ENCODE measurements around the gene CLEC2A. TPM values are rescaled to one million over a fixed set of nuclear protein-coding genes. Genes with fewer than 3 reads are reported as not detected.
"Not testable (repeated sequence)": the region's sequence is repeated elsewhere in the genome, so short reads cannot be mapped to it uniquely, and the experiment has no call there.

The CLEC2A gene
- total RNA-seq, 1 experiment from 2014 or later, result 0.87 TPM

DNA sequence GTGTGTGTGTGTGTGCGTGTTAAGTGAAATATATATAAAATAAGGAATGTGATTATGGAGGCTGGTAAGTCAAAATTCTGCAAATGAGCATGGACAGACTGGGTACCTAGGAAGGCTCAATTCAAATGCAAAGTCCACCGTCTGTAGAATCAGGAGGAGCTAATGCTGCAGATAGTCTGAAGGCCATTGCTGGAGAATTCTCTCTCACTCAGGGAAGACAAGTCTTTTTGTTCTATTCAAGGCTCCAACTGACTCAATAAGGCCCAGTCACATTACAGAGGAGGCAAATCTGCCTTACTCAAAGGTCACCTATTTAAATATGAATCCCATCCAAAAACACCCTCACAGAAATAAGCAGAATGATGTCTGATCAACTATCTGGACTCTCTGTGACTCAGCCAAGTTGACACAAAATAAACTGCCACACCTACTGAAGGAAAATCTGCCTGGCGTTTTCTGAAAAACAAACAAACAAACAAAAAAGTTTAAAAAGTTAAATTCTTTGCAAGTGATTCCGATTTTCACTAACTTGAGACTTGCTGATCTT is 51.6 kb downstream of the CLEC2A start:
- Histone ChIP-seq H4K91ac (ENCODE audit: insufficient read length, low read depth, low read length) (no peak overlapping the region), H3K79me1 (ENCODE audit: insufficient read depth, low read depth, low read length, poor library complexity, severe bottlenecking) (no peaks in the 10 kb centered on the region), H3K79me2 (ENCODE audit: insufficient read depth, low read length) (no peaks in the 10 kb centered on the region), H3K18ac (ENCODE audit: insufficient read length, low read depth, low read length) (no peak overlapping the region), H2AK5ac (ENCODE audit: insufficient read length, low read length) (no peak overlapping the region), H3K4me1 (ENCODE audit: insufficient read depth, low read length) (no peaks in the 10 kb centered on the region), H3K23me2 (ENCODE audit: insufficient read length, low read depth, low read length, poor library complexity, severe bottlenecking) (no peaks in the 10 kb centered on the region), H4K5ac (ENCODE audit: insufficient read length, low read depth, low read length) (no peak overlapping the region), H4K20me1 (ENCODE audit: control insufficient read depth, insufficient read depth, insufficient read length) (no peaks in the 10 kb centered on the region), H3K56ac (ENCODE audit: insufficient read length, low read depth, low read length) (no peak overlapping the region), H2BK120ac (ENCODE audit: low read depth, low read length, poor library complexity, severe bottlenecking) (no peak overlapping the region), H3K23ac (ENCODE audit: insufficient read length, low read depth, low read length) (no peak overlapping the region), H3K27ac (ENCODE audit: insufficient read length, low read depth, low read length) (no peak overlapping the region), H3K27me3 (ENCODE audit: insufficient read depth, low read length) (no peaks in the 10 kb centered on the region), H2BK5ac (ENCODE audit: insufficient read length, low read length) (no peak overlapping the region), H2AFZ (ENCODE audit: low read length) (no peak overlapping the region), H4K8ac (replicated peaks; ENCODE audit: insufficient read length, low read depth, low read length) (no peak overlapping the region), H3K14ac (ENCODE audit: insufficient read depth, low read length) (no peak overlapping the region), H3T11ph (ENCODE audit: low read length) (no peak overlapping the region), H2BK20ac (ENCODE audit: low read depth, low read length, poor library complexity, severe bottlenecking) (no peak overlapping the region), H2BK12ac (ENCODE audit: insufficient read length, low read depth, low read length) (no peak overlapping the region), H3K4ac (ENCODE audit: low read depth, low read length) (no peak overlapping the region), H3K9ac (ENCODE audit: extremely low read depth, insufficient read length, low read length) (no peak overlapping the region), H3K9me3 (ENCODE audit: control insufficient read depth, low read depth, low read length) (no peaks in the 10 kb centered on the region), H2BK15ac (ENCODE audit: low read depth, low read length) (no peak overlapping the region), H3K4me2 (ENCODE audit: insufficient read depth, insufficient read length, low read length) (no peak overlapping the region)
- Mint-ChIP-seq H3K9me3 (no peaks in the 10 kb centered on the region; a peak in 1 of 5 replicates), H3K4me3 (no peak overlapping the region), H3K4me1 (peaks cover 12 to 15% of the 10 kb centered on the region in 2 experiments), H3K27ac (peak overlapping the region in 1 of 3 experiments; percentile 69; a peak in 2 of 7 replicates), H3K36me3 (ENCODE audit: insufficient read depth in 1 of 3, low read depth in 3 of 3) (no peaks in the 10 kb centered on the region), H3K27me3 (ENCODE audit: low read depth) (no peaks in the 10 kb centered on the region)
- DNase-seq, result no peak
- TF ChIP-seq, protein P1, sequence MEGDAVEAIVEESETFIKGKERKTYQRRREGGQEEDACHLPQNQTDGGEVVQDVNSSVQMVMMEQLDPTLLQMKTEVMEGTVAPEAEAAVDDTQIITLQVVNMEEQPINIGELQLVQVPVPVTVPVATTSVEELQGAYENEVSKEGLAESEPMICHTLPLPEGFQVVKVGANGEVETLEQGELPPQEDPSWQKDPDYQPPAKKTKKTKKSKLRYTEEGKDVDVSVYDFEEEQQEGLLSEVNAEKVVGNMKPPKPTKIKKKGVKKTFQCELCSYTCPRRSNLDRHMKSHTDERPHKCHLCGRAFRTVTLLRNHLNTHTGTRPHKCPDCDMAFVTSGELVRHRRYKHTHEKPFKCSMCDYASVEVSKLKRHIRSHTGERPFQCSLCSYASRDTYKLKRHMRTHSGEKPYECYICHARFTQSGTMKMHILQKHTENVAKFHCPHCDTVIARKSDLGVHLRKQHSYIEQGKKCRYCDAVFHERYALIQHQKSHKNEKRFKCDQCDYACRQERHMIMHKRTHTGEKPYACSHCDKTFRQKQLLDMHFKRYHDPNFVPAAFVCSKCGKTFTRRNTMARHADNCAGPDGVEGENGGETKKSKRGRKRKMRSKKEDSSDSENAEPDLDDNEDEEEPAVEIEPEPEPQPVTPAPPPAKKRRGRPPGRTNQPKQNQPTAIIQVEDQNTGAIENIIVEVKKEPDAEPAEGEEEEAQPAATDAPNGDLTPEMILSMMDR (conservative IDR thresholded peaks at IDR 0.05), result no peak
- 100% methylated on average over 1 of the region's 4 CpGs for WGBS (ENCODE audit: extremely low coverage, insufficient read length, low lambda C conversion rate)

DNA sequence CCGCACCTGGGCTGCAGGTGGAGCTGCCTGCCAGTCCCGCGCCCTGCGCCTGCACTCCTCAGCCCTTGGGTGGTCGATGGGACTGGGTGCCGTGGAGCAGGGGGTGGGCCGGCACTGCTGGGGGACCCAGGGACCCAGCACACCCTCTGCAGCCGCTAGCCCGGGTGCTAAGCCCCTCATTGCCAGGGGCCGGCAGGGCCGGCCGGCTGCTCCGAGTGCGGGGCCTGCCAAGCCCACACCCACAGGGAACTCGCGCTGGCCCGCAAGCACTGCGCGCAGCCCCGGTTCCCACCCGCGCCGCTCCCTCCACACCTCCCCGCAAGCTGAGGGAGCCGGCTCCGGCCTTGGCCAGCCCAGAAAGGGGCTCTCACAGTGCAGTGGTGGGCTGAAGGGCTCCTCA is 56.0 kb downstream of the CLEC2A start:
- H3K4me3 Mint-ChIP-seq; H3K23me2 ChIP-seq (ENCODE audit: insufficient read length, low read depth, low read length, poor library complexity, severe bottlenecking); H2BK20ac ChIP-seq (ENCODE audit: low read depth, low read length, poor library complexity, severe bottlenecking); H3K9ac ChIP-seq (ENCODE audit: extremely low read depth, insufficient read length, low read length); H3K9me3 ChIP-seq (ENCODE audit: control insufficient read depth, low read depth, low read length); H3K27me3 Mint-ChIP-seq (ENCODE audit: low read depth); H3K9me3 Mint-ChIP-seq; H2BK120ac ChIP-seq (ENCODE audit: low read depth, low read length, poor library complexity, severe bottlenecking); H3K27ac ChIP-seq (ENCODE audit: insufficient read length, low read depth, low read length); H2BK12ac ChIP-seq (ENCODE audit: insufficient read length, low read depth, low read length); H3K4ac ChIP-seq (ENCODE audit: low read depth, low read length); H3K23ac ChIP-seq (ENCODE audit: insufficient read length, low read depth, low read length); H3T11ph ChIP-seq (ENCODE audit: low read length); H3K56ac ChIP-seq (ENCODE audit: insufficient read length, low read depth, low read length); H3K27me3 ChIP-seq (ENCODE audit: insufficient read depth, low read length); H3K79me1 ChIP-seq (ENCODE audit: insufficient read depth, low read depth, low read length, poor library complexity, severe bottlenecking); H4K20me1 ChIP-seq (ENCODE audit: control insufficient read depth, insufficient read depth, insufficient read length); H2AK5ac ChIP-seq (ENCODE audit: insufficient read length, low read length); H3K4me2 ChIP-seq (ENCODE audit: insufficient read depth, insufficient read length, low read length); H4K5ac ChIP-seq (ENCODE audit: insufficient read length, low read depth, low read length); DNase-seq; H2BK5ac ChIP-seq (ENCODE audit: insufficient read length, low read length); H3K36me3 Mint-ChIP-seq (ENCODE audit: insufficient read depth in 1 of 3, low read depth in 3 of 3); H4K91ac ChIP-seq (ENCODE audit: insufficient read length, low read depth, low read length); H3K18ac ChIP-seq (ENCODE audit: insufficient read length, low read depth, low read length); H2BK15ac ChIP-seq (ENCODE audit: low read depth, low read length); H2AFZ ChIP-seq (ENCODE audit: low read length); H4K8ac ChIP-seq (replicated peaks; ENCODE audit: insufficient read length, low read depth, low read length); H3K4me1 ChIP-seq (ENCODE audit: insufficient read depth, low read length); H3K14ac ChIP-seq (ENCODE audit: insufficient read depth, low read length); H3K27ac Mint-ChIP-seq; H3K79me2 ChIP-seq (ENCODE audit: insufficient read depth, low read length): not testable (repeated sequence)
- no CpG with 5 or more reads among the region's 26 CpGs for WGBS (ENCODE audit: extremely low coverage, insufficient read length, low lambda C conversion rate)
- H3K4me1 Mint-ChIP-seq, result peaks cover 16 to 18% of the 10 kb centered on the region in 2 experiments

Measured in H9 (cell line).